Kidney (tissue), 14 donors: ENCODE results near the gene TRMO. TPM values are rescaled to one million over a fixed set of nuclear protein-coding genes. Genes with fewer than 3 reads are reported as not detected.

Experiments
- DNase-seq, 5 donors: peaks; one replicate each; pipeline ENCODE4 v3.0.0-alpha.2; 2013 to 2020
- FAIRE-seq: peaks from 2 replicates; lab custom pipeline; 2012; peaks lifted over from hg19 to GRCh38; lab: Jason Lieb, UNC
- H3K27ac ChIP-seq, 2 donors: one replicate each; pipeline ENCODE4 v1.7.0; 2013; ENCODE audit warnings: low read depth in 2 of 2, low read length in 2 of 2, inconsistent platforms in 1 of 2
- H3K27me3 ChIP-seq: one replicate; pipeline ENCODE4 v1.7.1; 2013; ENCODE audit warnings: low read length, inconsistent platforms; ENCODE audit not compliant: control insufficient read depth, insufficient read depth
- H3K36me3 ChIP-seq, 3 donors: one replicate each; pipeline versions ENCODE4 v1.7.0 to v1.7.1; 2013; ENCODE audit warnings: low read length in 3 of 3, control low read depth in 1 of 3, inconsistent platforms in 1 of 3; ENCODE audit not compliant: insufficient read depth in 3 of 3, control insufficient read depth in 2 of 3
- H3K4me1 ChIP-seq, 3 donors: one replicate each; pipeline versions ENCODE4 v1.7.0 to v1.7.1; 2013; ENCODE audit warnings: low read length in 3 of 3, inconsistent platforms in 1 of 3, low read depth in 1 of 3; ENCODE audit not compliant: control insufficient read depth in 2 of 3, insufficient read depth in 2 of 3
- H3K4me3 ChIP-seq, 3 donors: one replicate each; pipeline versions ENCODE4 v1.7.0 to v1.8.1; 2013; ENCODE audit warnings: low read length in 3 of 3, control low read depth in 1 of 3, inconsistent platforms in 1 of 3
- H3K9ac ChIP-seq, 3 donors: one replicate each; pipeline versions ENCODE4 v1.7.0 to v1.7.1; 2013; ENCODE audit warnings: low read length in 3 of 3, control low read depth in 1 of 3, inconsistent platforms in 1 of 3
- H3K9me3 ChIP-seq, 3 donors: one replicate each; pipeline versions ENCODE4 v1.7.0 to v1.7.1; 2013; ENCODE audit warnings: low read length in 3 of 3, control low read depth in 1 of 3, inconsistent platforms in 1 of 3; ENCODE audit not compliant: control insufficient read depth in 2 of 3, insufficient read depth in 1 of 3
- CTCF ChIP-seq: IDR thresholded peaks from 3 replicates; pipeline ENCODE4 v1.5.1; 2012; ENCODE audit warnings: mild to moderate bottlenecking, moderate library complexity, borderline replicate concordance; ENCODE audit not compliant: insufficient read depth; ENCODE audit errors: extremely low read depth
- intact Hi-C: fragments of 100-400 bp; cut with DNase I; formaldehyde crosslinking; loops from one replicate; pipeline ENCODE4 v1.11.1; 2022
- polyA plus RNA-seq: library from polyadenylated mRNA; stranded (reverse); fragments of 350-450 nt; fragmentation: Illumina TruSeq; extraction: RNeasy Lipid Tissue Mini Kit (QIAGEN cat#74804); gene quantifications from one replicate; pipeline ENCODE4 v1.2.3, GENCODE V29; 2014; ENCODE audit warnings: low read depth, low replicate concordance; ENCODE audit not compliant: insufficient read depth
- total RNA-seq: library from RNA; stranded (reverse); fragmentation: NEBNext Ultra II Directional; extraction: Animal tissue kit (Norgen Biotek cat#: 25700); gene quantifications from one replicate; pipeline ENCODE4 v1.2.1, GENCODE V29; 2021
- donor health status: control.
- donor health status: control.
- donor health status: control.
- donor health status: control.
- donor health status: control.
- donor health status: DM: yes; HTN: yes; CAD: no.
- donor health status: Normal renal cell carcinoma (clear cell type).

The TRMO gene
- total and polyA plus RNA-seq, 2 donors from 2014 or later = 13.1 to 20.3 TPM

DNA sequence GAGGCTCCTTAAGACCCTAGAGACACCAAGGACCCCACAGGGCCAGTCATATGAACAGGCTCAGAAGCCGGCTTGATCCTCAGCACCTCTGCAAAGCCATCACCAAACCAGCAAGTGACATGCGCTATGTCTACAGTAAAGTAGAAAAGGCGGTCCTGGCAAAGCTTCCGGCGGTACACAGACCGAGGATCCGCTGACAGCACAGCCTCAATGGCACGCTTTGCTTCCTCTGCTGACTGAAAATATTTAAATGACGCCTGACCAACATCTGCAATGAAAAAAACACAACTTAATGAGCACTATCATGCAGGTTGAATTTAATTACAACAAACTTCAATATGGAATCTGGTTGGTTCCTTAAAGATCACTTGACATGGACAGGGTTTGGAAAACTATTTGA, 17.6 kb downstream of the TRMO start:
- no peak for TF ChIP-seq CTCF
- Histone ChIP-seq H3K27me3 (no peaks in the 10 kb centered on the region), H3K4me1 (no peaks in the 10 kb centered on the region), H3K9ac (no peak overlapping the region), H3K4me3 (no peak overlapping the region), H3K36me3 (peaks cover 4 to 12% (median 11%) of the 10 kb centered on the region in 3 donors), H3K27ac (no peak overlapping the region), H3K9me3 (no peaks in the 10 kb centered on the region)
- FAIRE-seq = no peak
- intact Hi-C loops = loop anchor here (5.0 kb wide), 1 partner anchor 192 kb away; no protein-coding TSS in a partner anchor
- no peak for DNase-seq

DNA sequence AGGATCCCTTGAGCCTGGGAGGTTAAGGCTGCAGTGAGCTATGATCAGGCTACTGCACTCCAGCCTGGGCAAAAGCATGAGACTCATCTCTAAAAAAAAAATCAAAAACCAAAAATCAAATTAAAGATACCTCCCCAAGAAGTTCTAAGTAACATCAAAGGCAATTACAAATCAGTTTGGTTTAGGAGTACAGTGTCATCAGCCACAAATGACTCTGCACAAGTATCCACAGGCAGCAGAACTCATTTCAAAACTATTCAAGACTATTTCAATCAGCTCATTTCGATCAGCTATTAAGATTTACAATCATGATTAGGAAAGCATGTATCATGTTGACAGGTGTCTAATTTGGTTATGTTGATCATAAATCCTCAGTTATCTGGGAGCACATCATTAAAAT, 19.1 kb downstream of the TRMO start:
- Histone ChIP-seq H3K4me3 (no peak overlapping the region), H3K27me3 (no peaks in the 10 kb centered on the region), H3K4me1 (no peaks in the 10 kb centered on the region), H3K27ac (no peak overlapping the region), H3K9me3 (no peaks in the 10 kb centered on the region), H3K36me3 (peaks cover 4 to 5% (median 5%) of the 10 kb centered on the region in 3 donors), H3K9ac (no peak overlapping the region)
- intact Hi-C loops = loop anchor here (5.0 kb wide), 1 partner anchor 191 kb away; no protein-coding TSS in a partner anchor
- FAIRE-seq = no peak
- TF ChIP-seq CTCF = no peak
- DNase-seq = no peak

DNA sequence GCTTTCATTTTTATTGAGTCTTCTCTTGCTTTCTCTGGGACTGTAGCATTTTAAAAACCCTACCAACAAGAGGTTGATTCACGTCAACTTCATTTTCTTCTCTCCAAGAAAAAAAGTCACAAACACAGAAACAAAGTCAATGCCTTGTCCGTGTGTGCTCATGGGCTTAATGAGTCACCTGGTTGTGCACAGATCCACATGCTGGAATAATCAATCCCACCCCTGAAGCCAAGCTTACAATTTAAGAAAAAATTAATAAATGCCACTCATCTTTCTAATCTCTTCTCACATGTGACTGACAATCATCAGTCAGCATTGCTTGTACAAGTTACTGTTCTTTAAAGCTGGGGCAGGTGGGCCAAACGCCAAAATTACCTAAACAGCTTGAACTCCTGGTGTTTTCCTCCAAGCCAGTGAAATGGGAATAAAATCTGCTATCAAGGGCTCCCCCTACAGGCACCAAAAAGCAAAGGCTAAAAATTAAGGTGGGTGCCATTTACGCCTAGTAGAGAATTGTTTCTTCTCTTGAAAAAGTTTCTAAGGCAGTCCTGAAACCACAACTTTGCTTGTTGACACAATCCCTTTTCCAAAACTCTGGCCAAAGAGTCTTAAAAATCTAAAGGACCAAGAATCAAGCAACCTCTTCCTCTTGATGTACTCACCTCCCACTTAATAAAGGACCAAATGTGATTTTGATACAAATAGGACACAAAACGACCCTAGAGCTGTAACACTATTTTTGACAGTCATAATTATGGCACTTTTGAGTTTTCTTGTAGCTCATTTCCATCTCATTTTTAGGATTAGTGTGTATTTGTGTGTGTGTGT, 21.3 kb downstream of the TRMO start:
- H3K27ac ChIP-seq = no peak overlapping the region
- H3K27me3 ChIP-seq = no peaks in the 10 kb centered on the region
- H3K4me1 ChIP-seq = no peaks in the 10 kb centered on the region
- H3K4me3 ChIP-seq = no peak overlapping the region
- peak; percentile 60 for TF ChIP-seq CTCF
- H3K36me3 ChIP-seq = peaks cover 2 to 5% (median 5%) of the 10 kb centered on the region in 3 donors
- DNase-seq (peak in 2 of 5 donors; percentile 45 to 67), FAIRE-seq (no peak)
- H3K9me3 ChIP-seq = no peaks in the 10 kb centered on the region
- H3K9ac ChIP-seq = no peak overlapping the region
- intact Hi-C loops = loop anchor here (5.0 kb wide), 1 partner anchor 189 kb away; no protein-coding TSS in a partner anchor
